Measurements from ENCODE around the gene AGXT. TPM values are rescaled to one million over a fixed set of nuclear protein-coding genes. Genes with fewer than 3 reads are reported as not detected.

Gene AGXT
- total RNA-seq, 3 donors from 2014 or later: under 0.01 TPM; not detected in 2

DNA sequence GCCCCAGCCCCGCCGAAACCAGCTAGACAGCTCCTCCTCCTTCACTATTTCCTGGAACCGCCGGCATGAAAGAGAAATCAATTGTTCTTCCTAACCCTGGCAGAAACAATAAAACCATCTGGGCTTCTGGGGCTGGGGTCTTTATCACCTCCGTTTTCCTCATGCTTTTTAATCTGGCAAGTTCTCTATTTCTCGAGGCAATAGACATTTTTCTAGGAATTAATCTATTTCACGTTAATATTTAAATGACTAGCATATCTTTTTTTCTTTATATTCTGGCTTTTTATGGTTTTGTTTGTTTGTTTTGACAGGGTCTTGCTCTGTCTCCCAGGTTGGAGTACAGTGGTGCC lies 47.2 kb upstream of the AGXT start:
- no peak overlapping the region for H3K27ac ChIP-seq
- DNase-seq (ENCODE audit: low spot score in 2 of 2): no peak
- H3K9me3 ChIP-seq: peaks cover 0 to 6% of the 10 kb centered on the region in 2 donors
- TF ChIP-seq POLR2A (IDR thresholded peaks at IDR 0.05) (no peak), POLR2AphosphoS5 (IDR thresholded peaks at IDR 0.05) (no peak)
- TF ChIP-seq, protein P1, sequence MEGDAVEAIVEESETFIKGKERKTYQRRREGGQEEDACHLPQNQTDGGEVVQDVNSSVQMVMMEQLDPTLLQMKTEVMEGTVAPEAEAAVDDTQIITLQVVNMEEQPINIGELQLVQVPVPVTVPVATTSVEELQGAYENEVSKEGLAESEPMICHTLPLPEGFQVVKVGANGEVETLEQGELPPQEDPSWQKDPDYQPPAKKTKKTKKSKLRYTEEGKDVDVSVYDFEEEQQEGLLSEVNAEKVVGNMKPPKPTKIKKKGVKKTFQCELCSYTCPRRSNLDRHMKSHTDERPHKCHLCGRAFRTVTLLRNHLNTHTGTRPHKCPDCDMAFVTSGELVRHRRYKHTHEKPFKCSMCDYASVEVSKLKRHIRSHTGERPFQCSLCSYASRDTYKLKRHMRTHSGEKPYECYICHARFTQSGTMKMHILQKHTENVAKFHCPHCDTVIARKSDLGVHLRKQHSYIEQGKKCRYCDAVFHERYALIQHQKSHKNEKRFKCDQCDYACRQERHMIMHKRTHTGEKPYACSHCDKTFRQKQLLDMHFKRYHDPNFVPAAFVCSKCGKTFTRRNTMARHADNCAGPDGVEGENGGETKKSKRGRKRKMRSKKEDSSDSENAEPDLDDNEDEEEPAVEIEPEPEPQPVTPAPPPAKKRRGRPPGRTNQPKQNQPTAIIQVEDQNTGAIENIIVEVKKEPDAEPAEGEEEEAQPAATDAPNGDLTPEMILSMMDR (IDR thresholded peaks at IDR 0.05): no peak
- peaks cover 14 to 70% of the 10 kb centered on the region in 2 donors for H3K27me3 ChIP-seq
- intact Hi-C loops (cut with DNase I; ENCODE audit: low total_unique reads): no loop called here
- no peak overlapping the region for H3K4me3 ChIP-seq
- H3K36me3 ChIP-seq: no peaks in the 10 kb centered on the region
- peaks cover 0 to 12% of the 10 kb centered on the region in 2 donors for H3K4me1 ChIP-seq

DNA sequence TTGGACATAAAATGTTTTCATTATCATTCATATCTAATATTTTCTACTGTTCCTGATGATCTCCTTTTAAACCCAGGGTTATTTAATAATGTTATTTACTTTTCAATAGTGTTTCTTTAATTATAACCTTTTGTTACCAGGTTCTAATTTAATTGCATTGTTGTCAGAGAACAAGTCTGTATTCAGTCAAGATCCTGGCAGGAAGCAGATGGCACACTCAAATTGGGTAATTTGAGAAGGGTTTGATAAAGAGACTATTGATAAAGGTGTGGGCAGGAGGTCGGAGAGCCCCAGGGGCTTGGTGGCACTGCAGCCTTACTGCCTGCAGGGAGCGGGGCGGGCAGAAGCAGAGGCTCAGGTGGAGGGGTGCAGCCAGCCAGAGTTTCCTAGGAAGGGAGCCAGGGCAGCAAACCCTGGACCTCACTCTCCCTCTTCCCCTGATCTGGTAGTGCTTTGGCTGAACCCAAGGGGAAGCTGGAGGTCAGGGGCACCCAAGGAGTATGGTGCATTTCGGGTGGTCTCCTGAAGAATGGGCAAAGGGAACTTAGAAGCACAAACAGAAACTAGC lies 46.3 kb upstream of the AGXT start:
- TF ChIP-seq, protein P1 (IDR thresholded peaks at IDR 0.05): no peak
- TF ChIP-seq POLR2AphosphoS5 (IDR thresholded peaks at IDR 0.05): no peak
- TF ChIP-seq POLR2A (IDR thresholded peaks at IDR 0.05): no peak
- DNase-seq (ENCODE audit: low spot score in 2 of 2): no peak
- H3K4me3 ChIP-seq: no peak overlapping the region
- H3K36me3 ChIP-seq: no peaks in the 10 kb centered on the region
- intact Hi-C loops (cut with DNase I; ENCODE audit: low total_unique reads): no loop called here
- no peak overlapping the region for H3K27ac ChIP-seq
- peaks cover 0 to 12% of the 10 kb centered on the region in 2 donors for H3K4me1 ChIP-seq
- peaks cover 0 to 6% of the 10 kb centered on the region in 2 donors for H3K9me3 ChIP-seq
- peaks cover 14 to 76% of the 10 kb centered on the region in 2 donors for H3K27me3 ChIP-seq

DNA sequence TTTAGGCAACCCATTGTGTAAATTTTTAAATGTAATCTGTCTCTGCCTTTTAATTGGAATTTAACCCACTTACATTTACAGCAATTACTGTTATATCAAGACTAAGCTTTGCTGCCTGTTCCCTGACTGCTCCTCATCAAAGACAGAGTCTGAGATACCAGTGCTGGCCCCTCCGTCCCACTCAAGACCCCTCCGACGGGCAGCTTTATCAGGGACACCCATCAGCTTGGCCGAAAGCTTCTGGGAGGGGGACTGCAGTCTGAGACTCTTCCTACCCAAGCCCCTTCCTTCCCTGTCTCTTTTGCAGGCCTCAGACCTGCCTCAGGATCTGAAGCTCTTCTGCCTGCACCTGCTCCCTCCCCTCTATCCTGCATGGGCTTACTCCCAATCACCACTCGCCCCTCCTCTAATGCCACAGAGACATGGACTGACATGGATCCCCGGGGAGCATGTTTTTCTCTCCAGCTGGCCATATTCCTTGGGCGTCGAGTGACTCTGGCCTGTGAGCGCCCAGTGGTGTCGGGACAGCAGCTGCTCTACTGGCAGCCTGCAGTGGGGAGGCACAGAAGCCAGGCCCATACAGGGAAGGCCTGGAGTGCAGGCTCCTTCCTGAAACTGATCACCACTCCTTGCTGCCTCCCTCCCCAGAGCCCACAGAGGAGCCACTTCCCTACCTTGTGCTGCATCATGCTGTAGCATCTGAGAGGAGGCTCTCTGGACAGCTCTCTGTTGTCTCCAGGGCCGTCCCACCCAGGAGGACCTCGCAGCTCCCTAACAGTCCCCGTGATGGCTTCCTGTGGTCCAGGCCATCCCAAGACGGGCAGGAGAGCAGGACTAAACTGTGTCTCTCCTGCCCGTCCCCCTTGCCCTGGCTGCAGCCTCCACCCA lies 44.9 kb upstream of the AGXT start:
- H3K27me3 ChIP-seq: peaks cover 12 to 65% of the 10 kb centered on the region in 2 donors
- H3K4me3 ChIP-seq: no peak overlapping the region
- peaks cover 0 to 6% of the 10 kb centered on the region in 2 donors for H3K9me3 ChIP-seq
- intact Hi-C loops (cut with DNase I; ENCODE audit: low total_unique reads): no loop called here
- no peaks in the 10 kb centered on the region for H3K36me3 ChIP-seq
- TF ChIP-seq, protein P1 (IDR thresholded peaks at IDR 0.05): no peak
- no peak for TF ChIP-seq POLR2AphosphoS5 (IDR thresholded peaks at IDR 0.05)
- TF ChIP-seq POLR2A (IDR thresholded peaks at IDR 0.05): no peak
- no peak for DNase-seq (ENCODE audit: low spot score in 2 of 2)
- H3K27ac ChIP-seq: no peak overlapping the region
- H3K4me1 ChIP-seq: peaks cover 0 to 11% of the 10 kb centered on the region in 2 donors

- H3K36me3 ChIP-seq: no peaks in the 10 kb centered on the region
- peaks cover 0 to 5% of the 10 kb centered on the region in 2 donors for H3K4me1 ChIP-seq
- H3K27me3 ChIP-seq: peaks cover 6 to 64% of the 10 kb centered on the region in 2 donors
- intact Hi-C loops (cut with DNase I; ENCODE audit: low total_unique reads): no loop called here
- no peak overlapping the region for H3K4me3 ChIP-seq
- no peak for DNase-seq (ENCODE audit: low spot score in 2 of 2)
- H3K9me3 ChIP-seq: peaks cover 0 to 6% of the 10 kb centered on the region in 2 donors
- no peak overlapping the region for H3K27ac ChIP-seq
- TF ChIP-seq, protein P1 (IDR thresholded peaks at IDR 0.05): no peak
- TF ChIP-seq POLR2A (IDR thresholded peaks at IDR 0.05) (no peak), POLR2AphosphoS5 (IDR thresholded peaks at IDR 0.05) (no peak)
These were observed 43.1 kb upstream of the AGXT start for GRCh38 chr2:240825476-240825875.
